GM15510 (cell line): ENCODE measurements around the gene ANKRD65.

Experiments
- POLR2A ChIP-seq: IDR thresholded peaks from 3 replicates; pipeline ENCODE4 v1.6.1; 2011; ENCODE audit warnings: borderline replicate concordance; ENCODE audit not compliant: insufficient read length; ENCODE audit errors: extremely low read depth

Gene ANKRD65

GRCh38 chr1:1421147-1421906 lies at the start of gene ANKRD65:
TSS of gene ANKRD65 (minus strand) at chr1:1421276. CDS start at chr1:1421005, 271 bp downstream.
- TF ChIP-seq POLR2A, result no peak

- TF ChIP-seq POLR2A, result no peak
Measured at GRCh38 chr1:1463312-1463711, 42.2 kb upstream of the ANKRD65 start.

- TF ChIP-seq POLR2A, result no peak
Measured at GRCh38 chr1:1462318-1462966, 41.4 kb upstream of the ANKRD65 start.

DNA sequence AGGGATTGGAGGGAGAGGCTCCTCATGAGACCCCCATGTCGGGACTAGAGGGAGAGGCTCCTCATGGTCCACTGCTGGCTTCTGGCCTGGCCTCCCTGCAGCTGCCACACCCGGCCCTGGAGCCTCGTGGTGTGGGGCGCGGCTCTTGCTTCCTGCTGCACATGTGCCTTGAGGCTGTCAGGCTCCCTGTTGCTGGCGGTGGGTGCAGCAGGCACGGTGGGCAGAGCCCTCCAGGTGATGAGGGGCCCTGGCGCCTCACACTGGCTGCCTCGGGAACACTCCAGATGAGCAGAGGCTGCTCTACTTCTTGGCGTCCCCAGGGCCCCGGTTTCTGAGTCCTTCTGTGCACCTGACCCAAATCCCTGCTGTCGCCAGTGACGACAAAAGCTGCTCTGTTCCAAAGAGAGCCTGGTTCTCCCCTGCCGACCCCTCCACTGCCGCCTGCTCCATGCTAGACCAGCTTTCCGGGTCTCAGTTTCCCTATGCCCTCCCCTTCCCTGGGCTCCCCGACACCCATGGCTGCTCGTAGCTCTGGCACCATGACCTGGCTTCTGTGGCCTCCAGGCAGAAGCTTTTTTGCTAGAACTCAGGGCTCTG lies 40.7 kb upstream of the ANKRD65 start:
- no peak for TF ChIP-seq POLR2A

- no peak for TF ChIP-seq POLR2A
Measured at GRCh38 chr1:1460540-1461130, 39.6 kb upstream of the ANKRD65 start.

DNA sequence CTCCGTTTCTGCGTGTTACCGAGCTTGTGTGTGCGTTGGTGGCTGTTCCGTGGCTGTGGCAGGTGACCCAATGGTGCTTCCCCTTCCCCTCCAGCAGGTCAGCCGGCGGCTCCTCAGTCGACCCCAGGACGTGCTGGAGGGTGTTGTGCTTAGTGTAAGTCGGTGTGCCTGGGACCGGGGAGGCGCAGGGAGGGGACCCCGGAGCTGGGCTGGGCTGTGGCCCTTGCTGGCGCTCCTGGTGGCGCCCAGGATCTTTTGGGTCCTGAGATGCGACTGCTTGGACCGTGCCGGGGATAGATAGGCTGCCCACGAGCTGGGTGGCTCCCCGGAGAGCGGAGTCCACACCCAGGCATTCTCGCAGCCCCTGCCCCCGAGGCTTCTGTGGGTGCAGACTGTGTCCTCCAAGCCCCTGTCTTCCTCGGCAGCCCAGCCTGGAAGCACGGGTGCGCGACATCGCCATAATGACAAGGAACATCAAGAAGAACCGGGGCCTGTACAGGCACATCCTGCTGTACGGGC lies 34.3 kb upstream of the ANKRD65 start:
- TF ChIP-seq POLR2A, result no peak

DNA sequence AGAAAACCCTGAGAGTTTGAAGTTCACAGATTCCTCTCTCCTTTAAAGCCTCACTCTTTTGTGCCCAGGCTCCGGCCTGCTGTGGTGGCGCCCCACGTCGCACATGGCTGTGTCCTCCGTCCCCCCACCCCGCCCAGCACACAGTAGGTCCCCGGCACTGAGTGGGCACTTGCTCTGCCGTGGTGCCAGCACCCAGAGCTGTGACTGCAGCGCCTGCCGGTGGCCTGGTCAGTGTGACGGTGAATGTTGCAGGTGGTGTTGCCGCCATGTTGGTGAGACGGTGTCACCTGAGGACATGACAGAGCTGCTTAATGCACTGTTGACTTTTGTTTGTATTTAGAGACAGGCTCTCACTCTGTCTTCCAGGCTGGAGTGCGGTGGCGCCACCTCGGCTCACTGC lies 31.8 kb upstream of the ANKRD65 start:
- no peak for TF ChIP-seq POLR2A

GRCh38 chr1:1451696-1452364 lies 30.8 kb upstream of the ANKRD65 start:
- no peak for TF ChIP-seq POLR2A

- no peak for TF ChIP-seq POLR2A
Measured at GRCh38 chr1:1449099-1449739, 28.1 kb upstream of the ANKRD65 start, which contains the start of gene ATAD3C. TSS of gene ATAD3C (plus strand) at chr1:1449689. CDS start at chr1:1450684, 995 bp downstream.

DNA sequence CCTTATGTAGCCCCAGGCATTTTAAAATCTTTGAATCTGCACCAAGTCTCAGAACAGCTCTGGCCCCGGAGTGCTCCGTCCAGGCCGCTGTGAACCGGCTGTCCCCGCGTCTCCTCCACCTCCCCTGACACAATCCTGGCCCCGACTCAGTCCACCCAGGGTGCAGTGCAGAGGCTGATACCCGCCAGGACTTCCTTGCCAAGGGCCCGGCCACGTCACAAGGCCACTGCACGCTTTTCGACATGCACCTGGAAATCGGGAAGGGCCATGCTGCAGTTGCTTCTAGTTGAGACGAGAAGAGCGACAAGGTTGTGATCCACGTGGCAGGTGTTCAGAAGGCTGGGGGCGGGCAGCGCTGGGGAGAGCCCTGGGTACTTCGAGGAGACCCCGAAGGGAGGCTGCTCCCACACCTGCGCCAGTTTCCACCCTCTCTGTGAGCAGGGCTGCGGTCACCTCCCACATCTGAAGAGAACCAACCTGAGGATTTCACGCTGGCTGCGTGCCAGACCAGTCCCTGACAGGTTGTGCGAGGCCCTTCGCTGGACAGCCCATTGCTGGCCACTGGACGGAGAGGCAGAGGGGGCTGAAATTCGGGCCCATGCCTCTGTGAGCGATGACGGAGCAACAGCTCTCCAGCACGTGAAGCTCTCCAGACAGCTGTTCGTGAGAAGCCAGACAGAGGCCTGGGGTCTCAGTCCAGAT lies 21.1 kb upstream of the ANKRD65 start:
- TF ChIP-seq POLR2A, result no peak

- TF ChIP-seq POLR2A, result no peak
Measured at GRCh38 chr1:1441002-1441888, 20.2 kb upstream of the ANKRD65 start.

- TF ChIP-seq POLR2A, result no peak
Measured at GRCh38 chr1:1440262-1441001, 19.4 kb upstream of the ANKRD65 start.
